A549 (cell line): Measurements from ENCODE around the gene SLCO3A1. TPM values are rescaled to one million over a fixed set of nuclear protein-coding genes. Genes with fewer than 3 reads are reported as not detected.

ENCODE experiments used
- ATAC-seq, 2 experiments: fragments of 200-7000 bp in 1 of 2; fragments of >200 bp in 1 of 2; cut with Nextera tagmentation in 1 of 2; cut with Tn5 transposase in 1 of 2; 3 replicates each; pipeline versions ENCODE4 v1.8.0 to v1.9.1; 2018 to 2020; ENCODE audit warnings: mild to moderate bottlenecking in 1 of 2, moderate library complexity in 1 of 2
- CTCF ChIA-PET: fragments of 300-600 bp; sonication (Branson Sonifier 250); formaldehyde crosslinking; extraction: SDS; loops from one replicate; lab custom pipeline; 2021; ENCODE audit warnings: antibody characterized with exemption, inconsistent platforms; lab: Yijun Ruan, JAX
- POLR2A ChIA-PET: fragments of 350-600 bp; formaldehyde crosslinking; extraction: SDS; loops from one replicate; lab custom pipeline; 2021; ENCODE audit warnings: antibody characterized with exemption, inconsistent platforms; lab: Yijun Ruan, JAX
- DNase-seq, 2 experiments: peaks; one replicate each; pipeline versions ENCODE4 v3.0.0 to v3.0.0-alpha.2; 2011 to 2016; ENCODE audit warnings: low read depth in 1 of 2, low spot score in 1 of 2
- FAIRE-seq: peaks from 2 replicates; lab custom pipeline; 2011; peaks lifted over from hg19 to GRCh38; lab: Jason Lieb, UNC
- H3K27ac ChIP-seq, 2 experiments: fragments of >200 bp; sonication (Bioruptor Twin); formaldehyde crosslinking; 3 replicates each; pipeline ENCODE4 v1.5.1; 2016 to 2017
- H3K4me1 ChIP-seq: fragments of >200 bp; sonication (Bioruptor Twin); formaldehyde crosslinking; 3 replicates; pipeline ENCODE4 v1.6.1; 2016
- H3K4me2 ChIP-seq: fragments of >200 bp; sonication (Bioruptor Twin); formaldehyde crosslinking; 3 replicates; pipeline ENCODE4 v1.6.1; 2016
- H3K4me3 ChIP-seq: fragments of >200 bp; sonication (Bioruptor Twin); formaldehyde crosslinking; 3 replicates; pipeline ENCODE4 v1.5.1; 2016
- H3K9me3 ChIP-seq: fragments of >200 bp; sonication (Bioruptor Twin); formaldehyde crosslinking; 3 replicates; pipeline ENCODE4 v1.6.1; 2016
- BCL3 ChIP-seq: fragments of >200 bp; sonication (Bioruptor Twin); formaldehyde crosslinking; IDR thresholded peaks from 3 replicates; pipeline ENCODE4 v1.6.1; 2016
- CBX2 ChIP-seq: fragments of 200-600 bp; sonication (generic); IDR thresholded peaks from 2 replicates; pipeline ENCODE4 v1.6.1; 2016; ENCODE audit warnings: low read depth, mild to moderate bottlenecking, borderline replicate concordance
- CHD4 ChIP-seq: fragments of 200-600 bp; sonication (generic); IDR thresholded peaks from 2 replicates; pipeline ENCODE4 v1.6.1; 2016; ENCODE audit warnings: antibody characterized with exemption, mild to moderate bottlenecking, borderline replicate concordance
- EHMT2 ChIP-seq: fragments of 200-600 bp; sonication (generic); IDR thresholded peaks from 2 replicates; pipeline ENCODE4 v1.6.1; 2016; ENCODE audit warnings: antibody characterized with exemption, low read depth, mild to moderate bottlenecking, moderate library complexity
- EP300 ChIP-seq, 2 experiments: fragments of >200 bp; sonication (Bioruptor Twin); formaldehyde crosslinking; IDR thresholded peaks; 2 replicates in 1 of 2; 3 replicates in 1 of 2; pipeline ENCODE4 v1.6.1; 2016 to 2017
- ESRRA ChIP-seq: fragments of 150-350 bp; IDR thresholded peaks from 2 replicates; pipeline ENCODE4 v1.6.1; 2014; ENCODE audit warnings: mild to moderate bottlenecking, low read length, borderline replicate concordance
- FOSB ChIP-seq: fragments of 250-450 bp; sonication (Bioruptor Pico); IDR thresholded peaks from 2 replicates; pipeline ENCODE4 v1.5.0; 2020; ENCODE audit warnings: mild to moderate bottlenecking, moderate library complexity
- FOSL2 ChIP-seq, 2 experiments: fragments of 450-650 bp in 1 of 2; fragments of >200 bp in 1 of 2; sonication (Bioruptor Twin) in 1 of 2; formaldehyde crosslinking; IDR thresholded peaks; 2 replicates each; pipeline versions ENCODE4 v1.5.0 to v1.6.1; 2016 to 2020; ENCODE audit warnings: mild to moderate bottlenecking in 1 of 2, moderate library complexity in 1 of 2
- FOXS1 ChIP-seq: fragments of 250-450 bp; sonication (Bioruptor Pico); IDR thresholded peaks from 2 replicates; pipeline ENCODE4 v1.5.0; 2020; ENCODE audit warnings: mild to moderate bottlenecking, moderate library complexity
- HDAC2 ChIP-seq: fragments of 200-600 bp; sonication (generic); IDR thresholded peaks from 2 replicates; pipeline ENCODE4 v1.6.1; 2016
- HEYL ChIP-seq: fragments of 250-450 bp; sonication (Bioruptor Pico); IDR thresholded peaks from 2 replicates; pipeline ENCODE4 v1.8.0; 2021; ENCODE audit warnings: mild to moderate bottlenecking, moderate library complexity
- HOXA7 ChIP-seq: fragments of 250-450 bp; sonication (Bioruptor Pico); IDR thresholded peaks from 2 replicates; pipeline ENCODE4 v1.5.0; 2020; ENCODE audit warnings: mild to moderate bottlenecking, moderate library complexity
- HOXB13 ChIP-seq: fragments of 250-450 bp; sonication (Bioruptor Pico); IDR thresholded peaks from 2 replicates; pipeline ENCODE4 v1.5.0; 2020; ENCODE audit warnings: low read depth, mild to moderate bottlenecking, moderate library complexity
- KDM5A ChIP-seq: fragments of 200-600 bp; sonication (generic); IDR thresholded peaks from 2 replicates; pipeline ENCODE4 v1.6.1; 2016; ENCODE audit warnings: antibody characterized with exemption, mild to moderate bottlenecking
- MAFK ChIP-seq: fragments of 450-650 bp; IDR thresholded peaks from 2 replicates; pipeline ENCODE4 v1.6.1; 2014; ENCODE audit not compliant: partially characterized antibody
- MYC ChIP-seq: IDR thresholded peaks from 2 replicates; pipeline ENCODE4 v1.6.1; 2012; ENCODE audit warnings: mild to moderate bottlenecking, inconsistent platforms, low read length, improper control_type of control experiment, borderline replicate concordance
- NFE2L2 ChIP-seq: fragments of 150-350 bp; conservative IDR thresholded peaks from 2 replicates; pipeline ENCODE4 v1.6.1; 2014; ENCODE audit warnings: low read length
- NPAS2 ChIP-seq: fragments of 250-450 bp; sonication (Bioruptor Pico); IDR thresholded peaks from 2 replicates; pipeline ENCODE4 v1.8.0; 2022; ENCODE audit warnings: mild to moderate bottlenecking, moderate library complexity, borderline replicate concordance
- PHF8 ChIP-seq: fragments of 200-600 bp; sonication (generic); IDR thresholded peaks from 2 replicates; pipeline ENCODE4 v1.6.1; 2016; ENCODE audit warnings: low read depth, mild to moderate bottlenecking, antibody characterized with exemption, moderate library complexity, borderline replicate concordance
- POLR2A ChIP-seq: IDR thresholded peaks from 2 replicates; pipeline ENCODE4 v1.6.1; 2012; ENCODE audit warnings: mild to moderate bottlenecking, low read length
- POLR2AphosphoS2 ChIP-seq: conservative IDR thresholded peaks from 2 replicates; pipeline ENCODE4 v1.6.1; 2012; ENCODE audit warnings: low read length, improper control_type of control experiment, inconsistent platforms
- RCOR1 ChIP-seq: fragments of 150-350 bp; IDR thresholded peaks from 2 replicates; pipeline ENCODE4 v1.6.1; 2014; ENCODE audit warnings: antibody characterized with exemption, low read length, low read depth
- TP53 ChIP-seq: fragments of 250-450 bp; sonication (Bioruptor Pico); IDR thresholded peaks from 2 replicates; pipeline ENCODE4 v1.5.0; 2021; ENCODE audit warnings: mild to moderate bottlenecking, moderate library complexity
- ZFP36 ChIP-seq: fragments of 450-650 bp; IDR thresholded peaks from 2 replicates; pipeline ENCODE4 v1.6.1; 2014; ENCODE audit warnings: borderline replicate concordance; ENCODE audit not compliant: partially characterized antibody
- ZSCAN20 ChIP-seq: fragments of 250-450 bp; sonication (Bioruptor Pico); IDR thresholded peaks from 2 replicates; pipeline ENCODE4 v1.8.0; 2022; ENCODE audit warnings: mild to moderate bottlenecking, moderate library complexity
- WGBS: methylation state at CpG from one replicate; pipeline ENCODE4 v1.1.6; 2017; ENCODE audit errors: missing lambda C conversion rate; 5-methylcytosine and 5-hydroxymethylcytosine counted together
- polyA plus RNA-seq, 4 experiments: library from polyadenylated mRNA; depleted of rRNA in 3 of 4; stranded (reverse); fragments of >200 nt; fragmentation: RNase III in 1 of 4; extraction: RNeasy Plus Mini Kit Qiagen cat#74134 plus additional on column Dnase treatment in 1 of 4; gene quantifications; 2 replicates in 3 of 4; 3 replicates in 1 of 4; pipeline ENCODE4 v1.2.3, GENCODE V29; 2011 to 2017
- TF ChIP-seq, protein P1 (sequence below): fragments of 250-450 bp; sonication (Bioruptor Pico); IDR thresholded peaks from 2 replicates; pipeline ENCODE4 v1.5.0; 2021; ENCODE audit warnings: mild to moderate bottlenecking, moderate library complexity, borderline replicate concordance
- TF ChIP-seq, protein P2 (sequence below): fragments of >200 bp; sonication (Bioruptor Twin); formaldehyde crosslinking; IDR thresholded peaks from 3 replicates; pipeline ENCODE4 v1.5.1; 2016
- TF ChIP-seq, protein P3 (sequence below): fragments of 450-650 bp; IDR thresholded peaks from 2 replicates; pipeline ENCODE4 v1.6.1; 2014; ENCODE audit warnings: antibody characterized with exemption

Gene SLCO3A1
- polyA plus RNA-seq, 2 of the 4 experiments (the other 2 are of a cell fraction): 16.8 to 17.0 TPM

DNA sequence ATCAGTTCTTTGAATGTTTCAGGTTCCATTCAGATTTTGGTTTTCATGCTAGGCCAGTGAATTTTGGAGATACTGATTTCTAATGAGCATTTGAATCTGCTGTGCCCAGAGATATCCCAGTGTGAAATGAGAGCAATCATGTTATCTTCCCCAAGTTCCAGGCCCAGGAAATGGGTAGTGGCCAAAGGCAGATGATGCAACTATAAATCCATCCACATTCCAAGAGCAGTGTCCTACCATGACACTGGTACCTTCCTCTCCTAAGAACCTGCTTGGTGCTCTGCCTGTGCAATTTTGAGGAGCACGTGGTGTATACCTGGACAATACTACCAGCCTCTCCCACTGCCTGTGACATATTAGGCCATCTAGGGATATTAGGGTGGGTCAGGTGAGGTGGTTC lies 186.8 kb downstream of the SLCO3A1 start:
- no peak overlapping the region for H3K4me2 ChIP-seq
- H3K4me1 ChIP-seq: no peaks in the 10 kb centered on the region
- 19% methylated on average over 1 of the region's 1 CpG for WGBS
- POLR2A ChIA-PET: no interaction called here
- TF ChIP-seq HEYL (no peak), EP300 (IDR thresholded peaks at IDR 0.05) (no peak), FOSB (CRISPR knock-in tag) (no peak), CHD4 (no peak), POLR2AphosphoS2 (no peak), NFE2L2 (no peak), MYC (no peak), ESRRA (no peak)
- TF ChIP-seq, protein P1, sequence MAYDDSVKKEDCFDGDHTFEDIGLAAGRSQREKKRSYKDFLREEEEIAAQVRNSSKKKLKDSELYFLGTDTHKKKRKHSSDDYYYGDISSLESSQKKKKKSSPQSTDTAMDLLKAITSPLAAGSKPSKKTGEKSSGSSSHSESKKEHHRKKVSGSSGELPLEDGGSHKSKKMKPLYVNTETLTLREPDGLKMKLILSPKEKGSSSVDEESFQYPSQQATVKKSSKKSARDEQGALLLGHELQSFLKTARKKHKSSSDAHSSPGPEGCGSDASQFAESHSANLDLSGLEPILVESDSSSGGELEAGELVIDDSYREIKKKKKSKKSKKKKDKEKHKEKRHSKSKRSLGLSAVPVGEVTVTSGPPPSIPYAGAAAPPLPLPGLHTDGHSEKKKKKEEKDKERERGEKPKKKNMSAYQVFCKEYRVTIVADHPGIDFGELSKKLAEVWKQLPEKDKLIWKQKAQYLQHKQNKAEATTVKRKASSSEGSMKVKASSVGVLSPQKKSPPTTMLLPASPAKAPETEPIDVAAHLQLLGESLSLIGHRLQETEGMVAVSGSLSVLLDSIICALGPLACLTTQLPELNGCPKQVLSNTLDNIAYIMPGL (CRISPR knock-in tag): no peak
- TF ChIP-seq, all 56 proteins: peak for 0
- FAIRE-seq (no peak), DNase-seq (no peak), ATAC-seq (no peak)
- H3K4me3 ChIP-seq: no peak overlapping the region
- no peak overlapping the region for H3K27ac ChIP-seq
- CTCF ChIA-PET: interaction anchor here (1.2 kb wide), 1 partner anchor 37 kb away, joined by 3 read pairs; no protein-coding TSS in a partner anchor
- H3K9me3 ChIP-seq: peaks cover 9% of the 10 kb centered on the region; the same call in 1 of the 3 replicates

GRCh38 chr15:92041371-92041770 lies 187.9 kb downstream of the SLCO3A1 start:
- POLR2A ChIA-PET: no interaction called here
- FAIRE-seq: no peak
- Histone ChIP-seq H3K4me2 (no peak overlapping the region), H3K4me1 (no peaks in the 10 kb centered on the region), H3K4me3 (no peak overlapping the region), H3K9me3 (peaks cover 9% of the 10 kb centered on the region; the same call in 1 of the 3 replicates), H3K27ac (no peak overlapping the region)
- 78% methylated on average over 4 of the region's 4 CpGs for WGBS
- no peak for DNase-seq
- TF ChIP-seq CBX2: no peak
- no peak for TF ChIP-seq HOXB13
- no peak for TF ChIP-seq NPAS2
- no peak for TF ChIP-seq RCOR1
- no peak for TF ChIP-seq ZFP36
- TF ChIP-seq, protein P2, sequence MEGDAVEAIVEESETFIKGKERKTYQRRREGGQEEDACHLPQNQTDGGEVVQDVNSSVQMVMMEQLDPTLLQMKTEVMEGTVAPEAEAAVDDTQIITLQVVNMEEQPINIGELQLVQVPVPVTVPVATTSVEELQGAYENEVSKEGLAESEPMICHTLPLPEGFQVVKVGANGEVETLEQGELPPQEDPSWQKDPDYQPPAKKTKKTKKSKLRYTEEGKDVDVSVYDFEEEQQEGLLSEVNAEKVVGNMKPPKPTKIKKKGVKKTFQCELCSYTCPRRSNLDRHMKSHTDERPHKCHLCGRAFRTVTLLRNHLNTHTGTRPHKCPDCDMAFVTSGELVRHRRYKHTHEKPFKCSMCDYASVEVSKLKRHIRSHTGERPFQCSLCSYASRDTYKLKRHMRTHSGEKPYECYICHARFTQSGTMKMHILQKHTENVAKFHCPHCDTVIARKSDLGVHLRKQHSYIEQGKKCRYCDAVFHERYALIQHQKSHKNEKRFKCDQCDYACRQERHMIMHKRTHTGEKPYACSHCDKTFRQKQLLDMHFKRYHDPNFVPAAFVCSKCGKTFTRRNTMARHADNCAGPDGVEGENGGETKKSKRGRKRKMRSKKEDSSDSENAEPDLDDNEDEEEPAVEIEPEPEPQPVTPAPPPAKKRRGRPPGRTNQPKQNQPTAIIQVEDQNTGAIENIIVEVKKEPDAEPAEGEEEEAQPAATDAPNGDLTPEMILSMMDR: no peak
- TF ChIP-seq ZSCAN20: no peak
- no peak for TF ChIP-seq HEYL
- no peak for TF ChIP-seq MAFK
- no peak for TF ChIP-seq TP53 (CRISPR knock-in tag)
- no peak for TF ChIP-seq HOXA7 (CRISPR knock-in tag)
- no peak for TF ChIP-seq PHF8
- TF ChIP-seq HDAC2: no peak
- ATAC-seq: no peak
- CTCF ChIA-PET: interaction anchor here (1.2 kb wide), 1 partner anchor 36 kb away, joined by 3 read pairs; no protein-coding TSS in a partner anchor

DNA sequence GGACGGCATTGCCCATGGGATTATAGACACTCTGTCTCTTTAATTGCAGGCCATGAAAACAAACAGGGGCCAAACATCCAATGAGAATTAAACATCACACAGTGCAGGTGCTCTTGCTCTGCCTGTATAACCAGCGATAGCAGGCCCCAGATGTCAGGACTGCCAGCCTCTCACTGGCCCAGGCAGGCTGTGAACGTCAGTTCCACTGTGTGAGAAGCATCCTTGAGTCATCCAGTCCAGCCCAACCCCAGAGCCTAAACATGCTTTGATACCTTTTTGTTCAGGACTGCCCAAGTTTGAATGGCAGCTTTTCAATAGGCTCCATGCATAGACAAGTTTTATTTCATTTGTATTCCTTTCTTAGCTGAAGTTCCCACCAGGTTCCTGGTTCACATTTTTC lies 189.8 kb downstream of the SLCO3A1 start:
- no peak overlapping the region for H3K27ac ChIP-seq
- H3K9me3 ChIP-seq: peaks cover 9% of the 10 kb centered on the region; the same call in 1 of the 3 replicates
- no peaks in the 10 kb centered on the region for H3K4me1 ChIP-seq
- FAIRE-seq (no peak), ATAC-seq (0 out of 6 replicates have a peak, but pooled peaks of 1 of the 2 experiments have one; percentile 26), DNase-seq (no peak)
- H3K4me2 ChIP-seq: no peak overlapping the region
- WGBS: 71% methylated on average over 3 of the region's 3 CpGs
- CTCF ChIA-PET: interaction anchor here (1.3 kb wide), 1 partner anchor 34 kb away, joined by 3 read pairs; no protein-coding TSS in a partner anchor
- POLR2A ChIA-PET: no interaction called here
- H3K4me3 ChIP-seq: no peak overlapping the region
- TF ChIP-seq FOXS1 (no peak), ESRRA (no peak), HOXB13 (no peak), BCL3 (no peak), EHMT2 (no peak), POLR2A (no peak), FOSL2 (IDR thresholded peaks at IDR 0.05) (no peak), FOSL2 (CRISPR knock-in tag; IDR thresholded peaks at IDR 0.05) (no peak), PHF8 (no peak), KDM5A (no peak)
- TF ChIP-seq, protein P1 (CRISPR knock-in tag): no peak
- TF ChIP-seq, protein P3, sequence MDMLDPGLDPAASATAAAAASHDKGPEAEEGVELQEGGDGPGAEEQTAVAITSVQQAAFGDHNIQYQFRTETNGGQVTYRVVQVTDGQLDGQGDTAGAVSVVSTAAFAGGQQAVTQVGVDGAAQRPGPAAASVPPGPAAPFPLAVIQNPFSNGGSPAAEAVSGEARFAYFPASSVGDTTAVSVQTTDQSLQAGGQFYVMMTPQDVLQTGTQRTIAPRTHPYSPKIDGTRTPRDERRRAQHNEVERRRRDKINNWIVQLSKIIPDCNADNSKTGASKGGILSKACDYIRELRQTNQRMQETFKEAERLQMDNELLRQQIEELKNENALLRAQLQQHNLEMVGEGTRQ: no peak
